ENCODE results near the gene OLFML2A.
A peak's percentile ranks its signal among the peaks of the same experiment; 100 is the strongest.

The OLFML2A gene

GRCh38 chr9:124774129-124774978 is 2.6 kb upstream of the OLFML2A start:
- CTCF ChIA-PET, result interaction anchor here (0.6 to 15.4 kb wide), 17 partner anchors 8 to 603 kb away, joined by 3 to 332 read pairs (median 3); partner anchors contain the start of gene WDR38
- H3K9me3 Mint-ChIP-seq, result no peaks in the 10 kb centered on the region
- peaks cover 92% of the 10 kb centered on the region for H3K27me3 Mint-ChIP-seq
- H3K27ac Mint-ChIP-seq, result no peak overlapping the region
- H3K36me3 Mint-ChIP-seq, result no peaks in the 10 kb centered on the region
- DNase-seq, result peak; percentile 89
- H3K4me1 Mint-ChIP-seq, result peaks cover 51% of the 10 kb centered on the region
- H3K4me3 Mint-ChIP-seq, result peak overlapping the region; percentile 5

DNA sequence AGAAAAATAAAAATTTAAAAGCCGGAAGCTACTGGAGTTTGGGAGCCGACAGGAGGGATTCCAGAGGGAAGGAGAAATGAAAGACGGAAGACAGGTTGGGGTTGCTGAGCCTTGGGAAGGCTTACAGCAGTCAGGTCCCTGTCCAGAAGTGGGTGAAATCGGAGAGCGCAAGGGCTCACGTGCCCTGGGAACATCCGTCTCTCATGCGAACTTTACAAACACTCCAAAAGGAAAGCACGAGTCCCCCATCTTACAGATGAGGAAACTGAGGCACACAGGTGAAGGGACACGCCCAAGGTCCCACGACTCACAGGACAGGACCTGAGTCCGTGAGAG is 347 bp upstream of the OLFML2A start:
- Mint-ChIP-seq H3K4me1 (peaks cover 37% of the 10 kb centered on the region), H3K9me3 (no peaks in the 10 kb centered on the region), H3K27me3 (peaks cover 91% of the 10 kb centered on the region), H3K4me3 (peak overlapping the region; percentile 61), H3K27ac (no peak overlapping the region), H3K36me3 (no peaks in the 10 kb centered on the region)
- CTCF ChIA-PET, result interaction anchor here (0.6 to 15.4 kb wide), 5 partner anchors 11 to 76 kb away, joined by 3 to 332 read pairs (median 3); partner anchors contain the start of gene WDR38
- DNase-seq, result no peak

- H3K27me3 Mint-ChIP-seq, result peaks cover 72% of the 10 kb centered on the region
- H3K9me3 Mint-ChIP-seq, result no peaks in the 10 kb centered on the region
- no peak for DNase-seq
- peaks cover 20% of the 10 kb centered on the region for H3K4me1 Mint-ChIP-seq
- no peaks in the 10 kb centered on the region for H3K36me3 Mint-ChIP-seq
- H3K27ac Mint-ChIP-seq, result no peak overlapping the region
- CTCF ChIA-PET, result interaction anchor here (15.4 kb wide), 1 partner anchor 73 kb away, joined by 332 read pairs; the partner anchor contains the start of gene WDR38
- no peak overlapping the region for H3K4me3 Mint-ChIP-seq
These were observed 1.8 kb downstream of the OLFML2A start for GRCh38 chr9:124778575-124779367.

DNA sequence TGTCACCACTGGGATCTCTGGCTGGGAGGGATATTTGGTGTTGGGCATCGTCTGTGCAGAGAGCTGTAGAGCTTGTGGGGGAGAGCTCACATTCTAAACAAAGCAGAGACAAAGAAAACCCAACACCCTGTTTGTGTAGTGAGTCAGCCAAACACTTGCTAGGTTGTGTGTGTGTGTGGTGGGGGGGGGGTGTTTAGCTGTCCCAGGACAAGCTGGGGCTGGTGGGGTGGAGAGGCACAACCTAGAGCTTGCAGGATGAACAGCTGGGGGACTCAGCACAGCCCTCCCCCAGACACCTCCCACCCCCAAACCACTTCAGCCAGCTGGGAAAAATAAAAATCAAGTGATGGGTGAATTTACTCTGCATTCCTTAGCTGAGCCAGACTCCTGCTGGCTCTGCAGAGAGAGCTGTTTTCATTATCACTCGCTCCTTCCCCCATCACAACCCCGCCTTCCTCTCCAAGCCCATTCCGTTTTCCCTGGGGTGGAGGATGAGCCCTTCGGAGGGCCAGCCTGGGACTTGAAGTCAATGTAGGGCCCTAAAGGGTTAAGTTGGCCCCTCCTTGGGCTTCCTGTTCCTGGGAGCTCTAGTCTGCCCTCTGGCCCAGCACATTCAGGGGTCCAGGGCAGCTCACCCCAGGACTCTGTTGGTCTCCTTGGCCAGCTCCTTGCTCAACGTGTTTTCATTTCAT is 2.6 kb downstream of the OLFML2A start:
- CTCF ChIA-PET, result interaction anchor here (15.4 kb wide), 1 partner anchor 73 kb away, joined by 332 read pairs; the partner anchor contains the start of gene WDR38
- no peaks in the 10 kb centered on the region for H3K9me3 Mint-ChIP-seq
- H3K27me3 Mint-ChIP-seq, result peaks cover 66% of the 10 kb centered on the region
- no peak overlapping the region for H3K4me3 Mint-ChIP-seq
- DNase-seq, result no peak
- no peak overlapping the region for H3K27ac Mint-ChIP-seq
- peaks cover 13% of the 10 kb centered on the region for H3K4me1 Mint-ChIP-seq
- no peaks in the 10 kb centered on the region for H3K36me3 Mint-ChIP-seq

GRCh38 chr9:124780060-124780756 is 3.3 kb downstream of the OLFML2A start:
- Mint-ChIP-seq H3K4me3 (no peak overlapping the region), H3K4me1 (peaks cover 11% of the 10 kb centered on the region), H3K9me3 (no peaks in the 10 kb centered on the region), H3K27me3 (peaks cover 59% of the 10 kb centered on the region), H3K27ac (no peak overlapping the region), H3K36me3 (no peaks in the 10 kb centered on the region)
- DNase-seq, result no peak
- CTCF ChIA-PET, result interaction anchor here (15.4 kb wide), 1 partner anchor 72 kb away, joined by 332 read pairs; the partner anchor contains the start of gene WDR38

DNA sequence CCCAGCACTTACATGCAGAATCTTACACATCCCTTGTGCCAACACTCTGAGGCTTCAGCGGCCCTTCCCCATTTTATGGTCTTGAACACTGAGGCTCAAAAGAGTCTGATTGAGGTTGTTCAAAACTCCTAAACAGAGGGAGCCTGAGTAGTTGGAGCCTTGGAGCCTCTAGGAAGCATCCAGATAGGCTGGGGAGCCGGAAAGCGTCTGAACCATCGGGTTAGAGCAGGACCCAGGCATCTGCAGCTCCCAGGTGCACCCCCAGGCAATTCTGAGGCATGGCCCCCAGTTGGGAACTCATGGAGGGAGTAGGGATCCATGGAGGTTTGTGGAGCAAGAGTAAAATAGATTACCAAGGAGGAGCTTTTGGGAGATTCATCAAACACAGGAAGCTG is 3.8 kb downstream of the OLFML2A start:
- no peak overlapping the region for H3K27ac Mint-ChIP-seq
- H3K27me3 Mint-ChIP-seq, result peaks cover 53% of the 10 kb centered on the region
- no peak overlapping the region for H3K4me3 Mint-ChIP-seq
- CTCF ChIA-PET, result interaction anchor here (15.4 kb wide), 1 partner anchor 71 kb away, joined by 332 read pairs; the partner anchor contains the start of gene WDR38
- H3K4me1 Mint-ChIP-seq, result peaks cover 10% of the 10 kb centered on the region
- no peaks in the 10 kb centered on the region for H3K9me3 Mint-ChIP-seq
- no peak for DNase-seq
- no peaks in the 10 kb centered on the region for H3K36me3 Mint-ChIP-seq

- no peaks in the 10 kb centered on the region for H3K36me3 Mint-ChIP-seq
- H3K27ac Mint-ChIP-seq, result no peak overlapping the region
- peaks cover 42% of the 10 kb centered on the region for H3K27me3 Mint-ChIP-seq
- no peak overlapping the region for H3K4me3 Mint-ChIP-seq
- no peaks in the 10 kb centered on the region for H3K4me1 Mint-ChIP-seq
- H3K9me3 Mint-ChIP-seq, result no peaks in the 10 kb centered on the region
- no peak for DNase-seq
- CTCF ChIA-PET, result interaction anchor here (0.7 to 15.4 kb wide), 3 partner anchors 8 to 1773 kb away, joined by 3 to 332 read pairs (median 3); partner anchors contain the start of gene WDR38
These were observed 5.2 kb downstream of the OLFML2A start for GRCh38 chr9:124781967-124782660.

GRCh38 chr9:124782661-124783574 is 6.0 kb downstream of the OLFML2A start:
- H3K27me3 Mint-ChIP-seq, result peaks cover 38% of the 10 kb centered on the region
- H3K36me3 Mint-ChIP-seq, result no peaks in the 10 kb centered on the region
- H3K4me3 Mint-ChIP-seq, result no peak overlapping the region
- no peaks in the 10 kb centered on the region for H3K9me3 Mint-ChIP-seq
- no peak for DNase-seq
- no peaks in the 10 kb centered on the region for H3K4me1 Mint-ChIP-seq
- CTCF ChIA-PET, result interaction anchor here (0.9 to 15.4 kb wide), 3 partner anchors 9 to 166 kb away, joined by 3 to 332 read pairs (median 3); partner anchors contain the start of gene WDR38
- H3K27ac Mint-ChIP-seq, result no peak overlapping the region

DNA sequence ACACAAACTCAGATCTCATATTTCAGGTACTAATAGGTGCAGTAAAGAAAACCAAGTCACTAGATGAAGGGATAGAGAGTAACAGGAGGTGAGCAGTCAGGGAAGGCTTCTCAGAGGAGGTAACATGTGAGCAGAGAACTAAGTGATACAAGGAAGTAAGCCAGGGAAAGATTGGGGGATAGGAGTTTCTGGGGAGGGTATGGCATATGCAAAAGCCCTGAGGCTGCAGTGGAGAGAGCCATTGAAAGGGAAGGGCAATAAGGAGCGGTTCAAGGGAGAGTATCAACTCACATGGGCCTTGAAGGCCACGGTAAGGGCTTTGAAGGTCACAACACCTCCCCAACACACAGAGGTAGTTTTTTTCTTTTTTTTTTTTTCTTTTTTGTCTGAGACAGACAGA is 6.9 kb downstream of the OLFML2A start:
- CTCF ChIA-PET, result no interaction called here
- peaks cover 37% of the 10 kb centered on the region for H3K27me3 Mint-ChIP-seq
- no peak overlapping the region for H3K27ac Mint-ChIP-seq
- no peak for DNase-seq
- H3K36me3 Mint-ChIP-seq, result no peaks in the 10 kb centered on the region
- no peaks in the 10 kb centered on the region for H3K4me1 Mint-ChIP-seq
- H3K9me3 Mint-ChIP-seq, result no peaks in the 10 kb centered on the region
- no peak overlapping the region for H3K4me3 Mint-ChIP-seq

DNA sequence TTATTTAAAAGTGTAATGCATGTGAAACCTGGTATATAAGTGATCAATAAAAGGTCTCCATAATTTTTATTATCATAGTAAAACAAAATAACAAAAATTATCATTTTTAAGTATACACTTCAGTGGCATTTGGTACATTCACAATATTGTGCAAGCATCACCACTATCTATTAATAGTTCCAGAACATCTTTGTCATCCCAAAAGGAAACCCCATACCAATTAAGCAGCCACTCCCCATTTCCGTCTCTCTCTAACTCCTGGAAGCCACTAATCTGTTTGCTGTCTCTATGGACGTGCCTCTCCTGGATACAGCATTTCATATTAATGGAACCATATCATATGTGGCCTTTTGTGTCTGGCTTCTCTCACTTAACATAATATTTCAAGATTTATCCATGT is 7.6 kb downstream of the OLFML2A start:
- Mint-ChIP-seq H3K27ac (no peak overlapping the region), H3K36me3 (no peaks in the 10 kb centered on the region), H3K4me3 (no peak overlapping the region), H3K4me1 (no peaks in the 10 kb centered on the region), H3K27me3 (peaks cover 34% of the 10 kb centered on the region), H3K9me3 (no peaks in the 10 kb centered on the region)
- no peak for DNase-seq
- CTCF ChIA-PET, result no interaction called here

DNA sequence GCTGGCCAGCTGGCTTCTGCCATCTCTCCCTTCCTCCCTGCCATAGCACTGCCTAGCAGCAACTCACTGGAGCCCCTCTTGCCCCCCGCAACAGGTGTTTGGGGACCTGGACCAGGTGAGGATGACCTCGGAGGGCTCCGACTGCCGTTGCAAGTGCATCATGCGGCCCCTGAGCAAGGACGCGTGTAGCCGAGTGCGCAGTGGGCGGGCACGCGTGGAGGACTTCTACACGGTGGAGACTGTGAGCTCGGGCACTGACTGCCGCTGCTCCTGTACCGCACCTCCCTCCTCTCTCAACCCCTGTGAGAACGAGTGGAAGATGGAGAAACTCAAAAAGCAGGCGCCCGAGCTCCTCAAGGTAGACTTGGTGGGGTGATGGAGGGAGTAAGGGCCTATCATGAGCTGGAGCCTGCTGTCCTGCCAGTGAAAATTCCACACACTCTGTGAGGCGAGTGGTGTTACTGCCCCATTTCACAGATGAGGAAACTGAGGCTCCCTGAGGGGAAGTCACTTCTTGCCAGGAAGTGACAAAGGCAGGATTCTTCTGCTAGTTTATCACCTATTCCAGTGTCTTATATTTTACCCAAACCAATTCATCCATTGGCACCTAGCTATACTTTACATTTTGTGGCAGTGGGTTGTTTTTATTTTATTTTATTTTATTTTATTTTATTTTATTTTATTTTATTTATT is 10.1 kb downstream of the OLFML2A start:
- Mint-ChIP-seq H3K27me3 (peaks cover 41% of the 10 kb centered on the region), H3K4me3 (no peak overlapping the region), H3K4me1 (peaks cover 5% of the 10 kb centered on the region), H3K9me3 (no peaks in the 10 kb centered on the region), H3K27ac (no peak overlapping the region), H3K36me3 (no peaks in the 10 kb centered on the region)
- CTCF ChIA-PET, result interaction anchor here (0.7 kb wide), 1 partner anchor 12 kb away, joined by 3 read pairs; no protein-coding TSS in a partner anchor
- DNase-seq, result peak; percentile 14
